Astrocyte of the cerebellum (primary cell): ENCODE measurements around the gene NKPD1.

Experiments
- DNase-seq: peaks from one replicate; pipeline ENCODE4 v3.0.0-alpha.2; 2011; ENCODE audit warnings: low read depth
- H3K4me3 ChIP-seq: 2 replicates; pipeline ENCODE4 v1.5.1; 2011; ENCODE audit warnings: mild to moderate bottlenecking, low read depth, low read length, moderate library complexity
- CTCF ChIP-seq: IDR thresholded peaks from 2 replicates; pipeline ENCODE4 v1.5.1; 2012; ENCODE audit warnings: low read length, low read depth, moderate library complexity, mild to moderate bottlenecking; ENCODE audit errors: missing control alignments
- in situ Hi-C: cut with HindIII; loops from 2 replicates; pipeline ENCODE4 v1.10.0; 2017; ENCODE audit warnings: low sequenced_read_pairs

NKPD1 gene

GRCh38 chr19:45169602-45170001 lies 8.8 kb upstream of the NKPD1 start:
- DNase-seq: no peak
- H3K4me3 ChIP-seq: no peak overlapping the region
- TF ChIP-seq CTCF: no peak
- in situ Hi-C loops: no loop called here

GRCh38 chr19:45168767-45169351 lies 8.1 kb upstream of the NKPD1 start:
- no peak for TF ChIP-seq CTCF
- no peak for DNase-seq
- H3K4me3 ChIP-seq: no peak overlapping the region
- in situ Hi-C loops: no loop called here

- in situ Hi-C loops: no loop called here
- H3K4me3 ChIP-seq: no peak overlapping the region
- DNase-seq: no peak
- TF ChIP-seq CTCF: no peak
Measured at GRCh38 chr19:45166723-45167252, 6.0 kb upstream of the NKPD1 start.

- no peak overlapping the region for H3K4me3 ChIP-seq
- in situ Hi-C loops: no loop called here
- TF ChIP-seq CTCF: no peak
- no peak for DNase-seq
Measured at GRCh38 chr19:45164577-45165335, 4.0 kb upstream of the NKPD1 start.

- TF ChIP-seq CTCF: no peak
- no peak overlapping the region for H3K4me3 ChIP-seq
- in situ Hi-C loops: no loop called here
Measured at GRCh38 chr19:45163751-45164460, 3.1 kb upstream of the NKPD1 start.

GRCh38 chr19:45163156-45163555 lies 2.4 kb upstream of the NKPD1 start:
- DNase-seq: no peak
- in situ Hi-C loops: no loop called here
- TF ChIP-seq CTCF: no peak
- no peak overlapping the region for H3K4me3 ChIP-seq

More at GRCh38 chr19:45163751-45164460, 3.1 kb upstream of the NKPD1 start:
- no peak for DNase-seq
